Embryonic facial prominence (tissue), 1 donor: Measurements from ENCODE around the gene MTMR2.
"Not testable (repeated sequence)": the region's sequence is repeated elsewhere in the genome, so short reads cannot be mapped to it uniquely, and the experiment has no call there.

Experiments used
- DNase-seq: peaks from one replicate; pipeline ENCODE4 v3.0.0-alpha.2; 2016; ENCODE audit errors: extremely low spot score

Gene MTMR2

GRCh38 chr11:95816037-95816436 lies 107.9 kb downstream of the MTMR2 start:
- no peak for DNase-seq

GRCh38 chr11:95811052-95811451 lies 112.9 kb downstream of the MTMR2 start:
- not testable (repeated sequence) for DNase-seq

GRCh38 chr11:95806464-95806863 lies 117.4 kb downstream of the MTMR2 start:
- not testable (repeated sequence) for DNase-seq

- no peak for DNase-seq
These were observed 118.0 kb downstream of the MTMR2 start for GRCh38 chr11:95805869-95806268.

- DNase-seq: no peak
These were observed 119.9 kb downstream of the MTMR2 start for GRCh38 chr11:95803973-95804372.

- no peak for DNase-seq
These were observed 121.1 kb downstream of the MTMR2 start for GRCh38 chr11:95802806-95803205.

GRCh38 chr11:95800438-95800837 lies 123.5 kb downstream of the MTMR2 start:
- DNase-seq: no peak

GRCh38 chr11:95799546-95799945 lies 124.4 kb downstream of the MTMR2 start:
- no peak for DNase-seq

GRCh38 chr11:95796501-95796900 lies 127.4 kb downstream of the MTMR2 start:
- DNase-seq: no peak

GRCh38 chr11:95795627-95796295 lies 128.1 kb downstream of the MTMR2 start:
- DNase-seq: no peak

GRCh38 chr11:95794086-95794485 lies 129.8 kb downstream of the MTMR2 start:
- no peak for DNase-seq

- no peak for DNase-seq
These were observed 130.8 kb downstream of the MTMR2 start for GRCh38 chr11:95793116-95793515.

GRCh38 chr11:95792700-95793099 lies 131.2 kb downstream of the MTMR2 start:
- DNase-seq: no peak

- DNase-seq: no peak
These were observed 131.7 kb downstream of the MTMR2 start for GRCh38 chr11:95792200-95792599.

GRCh38 chr11:95791709-95792033 lies 132.2 kb downstream of the MTMR2 start:
- no peak for DNase-seq

- DNase-seq: peak; percentile 34
These were observed 132.8 kb downstream of the MTMR2 start for GRCh38 chr11:95790933-95791708.

GRCh38 chr11:95790123-95790932 lies 133.6 kb downstream of the MTMR2 start, which contains the start of gene CEP57:
Gene CEP57, plus strand, starts transcription at chr11:95790498. Its CDS starts 201 bp downstream, at chr11:95790699.
- peak; percentile 95 for DNase-seq

GRCh38 chr11:95789506-95790122 lies 134.3 kb downstream of the MTMR2 start, which contains the start of gene FAM76B:
Gene FAM76B, minus strand, starts transcription at chr11:95789782. Its CDS starts 304 bp downstream, at chr11:95789478.
- peak; percentile 97 for DNase-seq

- DNase-seq: peak; percentile 18
These were observed 134.9 kb downstream of the MTMR2 start for GRCh38 chr11:95788921-95789505.
